K562 (cell line): ENCODE results near the gene PLAC8. TPM values are rescaled to one million over a fixed set of nuclear protein-coding genes. Genes with fewer than 3 reads are reported as not detected.
A peak's percentile ranks its signal among the peaks of the same experiment; 100 is the strongest.

Source experiments
- ATAC-seq: fragments of 200-7000 bp; cut with Tn5 transposase; 3 replicates; pipeline ENCODE4 v1.9.1; 2020; ENCODE audit warnings: moderate library complexity
- BruUV-seq: library from RNA; stranded (reverse); fragments of 400-500 nt; replicated peaks from 2 replicates; lab custom pipeline; 2021; lab: Mats Ljungman, UMichigan
- CTCF ChIA-PET: fragments of 300-600 bp; formaldehyde crosslinking; extraction: SDS; loops from one replicate; lab custom pipeline; 2021; ENCODE audit warnings: low intra/inter-chr PET ratio; lab: Yijun Ruan, JAX
- POLR2A ChIA-PET: fragments of 300-600, 350-650 bp; sonication (Branson Sonifier 250); formaldehyde crosslinking; extraction: SDS; loops from one replicate; lab custom pipeline; 2021; ENCODE audit warnings: antibody characterized with exemption, inconsistent platforms; lab: Yijun Ruan, JAX
- DNase-seq, 4 experiments: peaks; one replicate each; pipeline versions ENCODE4 v3.0.0 to v3.0.0-alpha.2; 2011 to 2018; ENCODE audit warnings: low spot score in 3 of 4, mixed read lengths in 3 of 4; ENCODE audit errors: extremely low read depth in 1 of 4
- FAIRE-seq: peaks from 2 replicates; lab custom pipeline; 2011; peaks lifted over from hg19 to GRCh38; lab: Jason Lieb, UNC
- H2AFZ ChIP-seq: 2 replicates; pipeline ENCODE4 v1.6.0; 2011; ENCODE audit warnings: low read depth, low read length, control low read depth, inconsistent platforms
- H3K27ac ChIP-seq: fragments of 200-600 bp; 3 replicates; pipeline ENCODE4 v1.8.0; 2011; ENCODE audit warnings: low read depth, mild to moderate bottlenecking, control low read depth, inconsistent platforms, low read length, moderate library complexity, mixed read lengths; ENCODE audit errors: extremely low read depth
- H3K27me3 ChIP-seq, 2 experiments: fragments of 300-600 bp in 1 of 2; 2 replicates in 1 of 2; 3 replicates in 1 of 2; pipeline versions ENCODE4 v1.6.0 to v1.8.0; 2011; ENCODE audit warnings: inconsistent platforms in 2 of 2, low read length in 2 of 2, mild to moderate bottlenecking in 1 of 2, mixed read lengths in 1 of 2, moderate library complexity in 1 of 2; ENCODE audit not compliant: control insufficient read depth in 2 of 2, insufficient read depth in 2 of 2
- H3K36me3 ChIP-seq: fragments of 300-600 bp; 3 replicates; pipeline ENCODE4 v1.8.0; 2011; ENCODE audit warnings: mild to moderate bottlenecking, low read length, inconsistent platforms; ENCODE audit not compliant: control insufficient read depth, insufficient read depth
- H3K4me1 ChIP-seq, 2 experiments: fragments of 200-600 bp in 1 of 2; replicated peaks in 1 of 2; 2 replicates in 1 of 2; 3 replicates in 1 of 2; pipeline versions ENCODE4 v1.5.1 to v1.8.0; 2011; ENCODE audit warnings: inconsistent platforms in 2 of 2, low read length in 2 of 2, mild to moderate bottlenecking in 1 of 2, mixed read lengths in 1 of 2, moderate library complexity in 1 of 2; ENCODE audit not compliant: control insufficient read depth in 2 of 2, insufficient read depth in 2 of 2
- H3K4me2 ChIP-seq: 2 replicates; pipeline ENCODE4 v1.6.1; 2011; ENCODE audit warnings: low read length, control low read depth, inconsistent platforms, mixed read lengths; ENCODE audit not compliant: insufficient read depth
- H3K4me3 ChIP-seq: fragments of 200-600 bp; sonication (generic), shearing (Covaris generic); 2 replicates; pipeline ENCODE4 v1.5.1; 2016; ENCODE audit warnings: control low read depth, inconsistent platforms
- H3K79me2 ChIP-seq: fragments of 200-600 bp; 3 replicates; pipeline ENCODE4 v1.8.0; 2011; ENCODE audit warnings: low read length, inconsistent platforms; ENCODE audit not compliant: control insufficient read depth, insufficient read depth
- H3K9ac ChIP-seq, 2 experiments: 2 replicates each; pipeline versions ENCODE4 v1.6.0 to v1.6.1; 2011; ENCODE audit warnings: low read depth in 2 of 2, low read length in 2 of 2, control low read depth in 1 of 2, inconsistent platforms in 1 of 2, mild to moderate bottlenecking in 1 of 2, mixed read lengths in 1 of 2; ENCODE audit not compliant: insufficient read depth in 1 of 2
- H3K9me1 ChIP-seq: one replicate; pipeline ENCODE4 v1.6.0; 2011; ENCODE audit warnings: inconsistent platforms, mild to moderate bottlenecking, low read length, moderate library complexity; ENCODE audit not compliant: control insufficient read depth, insufficient read depth
- H3K9me3 ChIP-seq: replicated peaks from 2 replicates; pipeline ENCODE4 v1.5.1; 2011; ENCODE audit warnings: low read depth, low read length, inconsistent platforms; ENCODE audit not compliant: control insufficient read depth, insufficient read depth
- H4K20me1 ChIP-seq: replicated peaks from 2 replicates; pipeline ENCODE4 v1.6.1; 2011; ENCODE audit warnings: low read length, inconsistent platforms, mixed read lengths; ENCODE audit not compliant: control insufficient read depth, insufficient read depth
- BRCA1 ChIP-seq, 2 experiments: fragments of 450-650 bp in 1 of 2; sonication (generic) in 1 of 2; formaldehyde crosslinking in 1 of 2; IDR thresholded peaks; 2 replicates each; pipeline versions ENCODE4 v1.5.0 to v1.6.1; 2017 to 2020; ENCODE audit warnings: mild to moderate bottlenecking in 1 of 2, missing genetic modification reagents in 1 of 2
- C11orf30 ChIP-seq: fragments of 450-650 bp; IDR thresholded peaks from 2 replicates; pipeline ENCODE4 v1.6.1; 2016; ENCODE audit warnings: low read depth, mild to moderate bottlenecking
- ETS2 ChIP-seq: IDR thresholded peaks from 2 replicates; pipeline ENCODE4 v1.6.1; 2016; ENCODE audit warnings: borderline replicate concordance, missing genetic modification characterization, mild to moderate bottlenecking, moderate library complexity, missing compliant biosample characterization; ENCODE audit not compliant: poor library complexity, severe bottlenecking
- HIVEP1 ChIP-seq: fragments of 250-450 bp; sonication (Bioruptor Pico); IDR thresholded peaks from 2 replicates; pipeline ENCODE4 v1.4.0; 2020; ENCODE audit warnings: mild to moderate bottlenecking
- HMG20B ChIP-seq: fragments of 250-450 bp; sonication (Bioruptor Pico); IDR thresholded peaks from 2 replicates; pipeline ENCODE4 v1.5.0; 2021; ENCODE audit warnings: mild to moderate bottlenecking
- MLLT1 ChIP-seq, 2 experiments: fragments of 450-650 bp; IDR thresholded peaks; 2 replicates each; pipeline ENCODE4 v1.6.1; 2016
- NCOA4 ChIP-seq: fragments of 450-650 bp; IDR thresholded peaks from 2 replicates; pipeline ENCODE4 v1.6.1; 2018; ENCODE audit warnings: mild to moderate bottlenecking; ENCODE audit not compliant: partially characterized antibody
- NELFE ChIP-seq: IDR thresholded peaks from 2 replicates; pipeline ENCODE4 v1.6.1; 2011; ENCODE audit warnings: mild to moderate bottlenecking; ENCODE audit not compliant: insufficient read depth, insufficient read length
- NFE2L1 ChIP-seq: fragments of 450-650 bp; IDR thresholded peaks from 2 replicates; pipeline ENCODE4 v1.6.1; 2016; ENCODE audit warnings: missing genetic modification characterization, low read depth, mild to moderate bottlenecking, missing compliant biosample characterization, moderate library complexity, borderline replicate concordance
- SIN3A ChIP-seq, 2 experiments: fragments of 150-350 bp in 1 of 2; IDR thresholded peaks; 2 replicates each; pipeline ENCODE4 v1.6.1; 2011 to 2016; ENCODE audit warnings: borderline replicate concordance in 2 of 2, low read depth in 2 of 2, low read length in 2 of 2, mild to moderate bottlenecking in 2 of 2, moderate library complexity in 2 of 2; ENCODE audit not compliant: control insufficient read depth in 1 of 2
- SRSF3 ChIP-seq: fragments of 200-400 bp; formaldehyde crosslinking; IDR thresholded peaks from 2 replicates; pipeline ENCODE4 v1.6.1; 2016; ENCODE audit warnings: mild to moderate bottlenecking, low read length, moderate library complexity; ENCODE audit not compliant: insufficient read depth
- TAF15 ChIP-seq: fragments of 200-400 bp; formaldehyde crosslinking; IDR thresholded peaks from 2 replicates; pipeline ENCODE4 v1.6.1; 2017; ENCODE audit warnings: mild to moderate bottlenecking, low read depth, low read length, moderate library complexity
- TFAM ChIP-seq: fragments of 250-450 bp; sonication (Bioruptor Pico); conservative IDR thresholded peaks from 2 replicates; pipeline ENCODE4 v1.5.0; 2021; ENCODE audit warnings: mild to moderate bottlenecking, moderate library complexity
- ZFP30 ChIP-seq: fragments of 250-450 bp; sonication (Bioruptor Pico); IDR thresholded peaks from 2 replicates; pipeline ENCODE4 v1.8.0; 2022; ENCODE audit warnings: moderate library complexity, mild to moderate bottlenecking, inconsistent platforms, borderline replicate concordance
- ZNF316 ChIP-seq: fragments of 450-650 bp; IDR thresholded peaks from 2 replicates; pipeline ENCODE4 v1.6.1; 2016
- ZNF41 ChIP-seq: fragments of 250-450 bp; sonication (Bioruptor Pico); conservative IDR thresholded peaks from 2 replicates; pipeline ENCODE4 v1.4.0; 2020; ENCODE audit warnings: mild to moderate bottlenecking
- WGBS: fragments of 100-300 bp; shearing (Covaris generic); methylation state at CpG from one replicate; pipeline ENCODE4 v1.1.6; 2016; ENCODE audit warnings: low coverage, mixed read lengths; ENCODE audit not compliant: insufficient coverage; ENCODE audit errors: missing lambda C conversion rate; 5-methylcytosine and 5-hydroxymethylcytosine counted together
- in situ Hi-C: fragments of 300-500 bp; cut with MboI; formaldehyde crosslinking; loops from 4 replicates; pipeline ENCODE4 v1.15.0; 2018; ENCODE audit warnings: inconsistent platforms, mixed read lengths
- intact Hi-C: fragments of 100-400 bp; cut with micrococcal nuclease; formaldehyde crosslinking; loops from 2 replicates; pipeline ENCODE4 v1.14.2; 2022
- polyA plus RNA-seq, 8 experiments: library from polyadenylated mRNA; depleted of rRNA in 4 of 8; stranded (reverse) in 5 of 8; unstranded in 3 of 8; fragments of >200 nt; fragmentation: Nextera tagmentation in 2 of 8; fragmentation: Illumina TruSeq in 1 of 8; extraction: Ambion mirVana in 2 of 8; extraction: Trizol in 1 of 8; gene quantifications; 2 replicates each; pipeline versions ENCODE4 v1.2.1 to v1.2.3, GENCODE V29; 2011 to 2014; ENCODE audit warnings: inconsistent platforms in 1 of 8, missing spikeins in 1 of 8
- total RNA-seq, 7 experiments: library from RNA; depleted of rRNA in 6 of 7; stranded (reverse); fragments of >200 nt in 6 of 7; fragmentation: Illumina TruSeq in 2 of 7; extraction: Trizol in 2 of 7; gene quantifications; 2 replicates each; pipeline versions ENCODE4 v1.2.1 to v1.2.3, GENCODE V29; 2011 to 2021; ENCODE audit warnings: low replicate concordance in 1 of 7
- TF ChIP-seq, protein P1 (sequence below): fragments of 450-650 bp; IDR thresholded peaks from 2 replicates; pipeline ENCODE4 v1.6.1; 2016; ENCODE audit warnings: missing biosample characterization, missing genetic modification characterization
- TF ChIP-seq, protein P2 (sequence below): IDR thresholded peaks from 2 replicates; pipeline ENCODE4 v1.6.1; 2011; ENCODE audit not compliant: insufficient read length; ENCODE audit errors: extremely low read depth

Gene PLAC8
- total and polyA plus RNA-seq, 9 of the 15 experiments (the other 6 are each of a cell fraction or from before 2014, with no cell fraction given), result 0.27 to 0.51 TPM; not detected in 7

GRCh38 chr4:83089410-83090157 is 24.9 kb downstream of the PLAC8 start:
- no peaks in the 10 kb centered on the region for H3K36me3 ChIP-seq
- TF ChIP-seq BRCA1 (IDR thresholded peaks at IDR 0.05) (no peak), BRCA1 (CRISPR knock-in tag; IDR thresholded peaks at IDR 0.05) (no peak), C11orf30 (peak; percentile 88), HMG20B (CRISPR knock-in tag) (no peak), ETS2 (no peak), NFE2L1 (no peak), NCOA4 (no peak), ZNF41 (CRISPR knock-in tag) (no peak), ZNF316 (peak; percentile 95), ZFP30 (CRISPR knock-in tag) (no peak), TFAM (no peak), TAF15 (no peak), SRSF3 (no peak), SIN3A (IDR thresholded peaks at IDR 0.05; ENCODE audit: borderline replicate concordance in 2 of 2, control insufficient read depth in 1 of 2, low read depth in 2 of 2, low read length in 2 of 2) (no peak), MLLT1 (IDR thresholded peaks at IDR 0.05) (no peak), HIVEP1 (CRISPR knock-in tag) (no peak), NELFE (no peak)
- TF ChIP-seq, protein P1, sequence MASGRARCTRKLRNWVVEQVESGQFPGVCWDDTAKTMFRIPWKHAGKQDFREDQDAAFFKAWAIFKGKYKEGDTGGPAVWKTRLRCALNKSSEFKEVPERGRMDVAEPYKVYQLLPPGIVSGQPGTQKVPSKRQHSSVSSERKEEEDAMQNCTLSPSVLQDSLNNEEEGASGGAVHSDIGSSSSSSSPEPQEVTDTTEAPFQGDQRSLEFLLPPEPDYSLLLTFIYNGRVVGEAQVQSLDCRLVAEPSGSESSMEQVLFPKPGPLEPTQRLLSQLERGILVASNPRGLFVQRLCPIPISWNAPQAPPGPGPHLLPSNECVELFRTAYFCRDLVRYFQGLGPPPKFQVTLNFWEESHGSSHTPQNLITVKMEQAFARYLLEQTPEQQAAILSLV (tag), result no peak
- TF ChIP-seq, protein P2, sequence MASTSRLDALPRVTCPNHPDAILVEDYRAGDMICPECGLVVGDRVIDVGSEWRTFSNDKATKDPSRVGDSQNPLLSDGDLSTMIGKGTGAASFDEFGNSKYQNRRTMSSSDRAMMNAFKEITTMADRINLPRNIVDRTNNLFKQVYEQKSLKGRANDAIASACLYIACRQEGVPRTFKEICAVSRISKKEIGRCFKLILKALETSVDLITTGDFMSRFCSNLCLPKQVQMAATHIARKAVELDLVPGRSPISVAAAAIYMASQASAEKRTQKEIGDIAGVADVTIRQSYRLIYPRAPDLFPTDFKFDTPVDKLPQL, result no peak

More at GRCh38 chr4:83089410-83090157, 24.9 kb downstream of the PLAC8 start:
- Histone ChIP-seq H4K20me1 (no peaks in the 10 kb centered on the region), H3K9me3 (no peaks in the 10 kb centered on the region), H3K27me3 (peaks cover 7 to 13% of the 10 kb centered on the region in 2 experiments; a peak in 4 of 5 replicates), H3K9me1 (no peaks in the 10 kb centered on the region), H2AFZ (no peak overlapping the region), H3K4me2 (no peak overlapping the region), H3K27ac (no peak overlapping the region), H3K79me2 (no peaks in the 10 kb centered on the region), H3K9ac (no peak overlapping the region), H3K4me1 (no peaks in the 10 kb centered on the region), H3K4me3 (no peak overlapping the region)
- ATAC-seq (no peak), FAIRE-seq (no peak), DNase-seq (no peak)
- 0% methylated on average over 2 of the region's 2 CpGs for WGBS
- POLR2A ChIA-PET, result no interaction called here
- in situ Hi-C loops, result no loop called here
- BruUV-seq, result no TSS peak
- intact Hi-C loops, result no loop called here
- CTCF ChIA-PET, result interaction anchor here (0.5 kb wide), 1 partner anchor 166 kb away, joined by 3 read pairs; no protein-coding TSS in a partner anchor
